CD4-positive, alpha-beta T cell treated with Interleukin-15 for 1 hour (primary cell): ENCODE results near the gene PDE11A.
"Not testable (repeated sequence)": the region's sequence is repeated elsewhere in the genome, so short reads cannot be mapped to it uniquely, and the experiment has no call there.

Source experiments
- DNase-seq: peaks from one replicate; pipeline ENCODE4 v3.0.0-alpha.2; 2020

Gene PDE11A

GRCh38 chr2:178072383-178073301 lies at the start of gene PDE11A:
Gene PDE11A, minus strand, starts transcription at chr2:178072777. Its CDS starts 340 bp downstream, at chr2:178072437.
- no peak for DNase-seq

- no peak for DNase-seq
Measured at GRCh38 chr2:178119179-178119922, 46.8 kb upstream of the PDE11A start.

GRCh38 chr2:178117725-178118124 lies 45.1 kb upstream of the PDE11A start:
- DNase-seq: no peak

- no peak for DNase-seq
Measured at GRCh38 chr2:178115271-178115670, 42.7 kb upstream of the PDE11A start.

GRCh38 chr2:178114462-178114861 lies 41.9 kb upstream of the PDE11A start:
- DNase-seq: no peak

- peak; percentile 86 for DNase-seq
Measured at GRCh38 chr2:178112202-178113152, 39.9 kb upstream of the PDE11A start, which contains the start of gene RBM45. Gene RBM45, plus strand, starts transcription at chr2:178112437. Its CDS starts 110 bp downstream, at chr2:178112547.

- no peak for DNase-seq
Measured at GRCh38 chr2:178111743-178112142, 39.2 kb upstream of the PDE11A start.

GRCh38 chr2:178110681-178111080 lies 38.1 kb upstream of the PDE11A start:
- no peak for DNase-seq

- DNase-seq: no peak
Measured at GRCh38 chr2:178109813-178110212, 37.2 kb upstream of the PDE11A start.

GRCh38 chr2:178108176-178108575 lies 35.6 kb upstream of the PDE11A start:
- DNase-seq: no peak

- no peak for DNase-seq
Measured at GRCh38 chr2:178106053-178106452, 33.5 kb upstream of the PDE11A start.

- DNase-seq: no peak
Measured at GRCh38 chr2:178105566-178105965, 33.0 kb upstream of the PDE11A start.

- no peak for DNase-seq
Measured at GRCh38 chr2:178101321-178102079, 28.9 kb upstream of the PDE11A start.

GRCh38 chr2:178093471-178093870 lies 20.9 kb upstream of the PDE11A start:
- no peak for DNase-seq

GRCh38 chr2:178088774-178089270 lies 16.2 kb upstream of the PDE11A start:
- no peak for DNase-seq

- DNase-seq: no peak
Measured at GRCh38 chr2:178084273-178084672, 11.7 kb upstream of the PDE11A start.

GRCh38 chr2:178082408-178083045 lies 9.9 kb upstream of the PDE11A start:
- no peak for DNase-seq

GRCh38 chr2:178079279-178079678 lies 6.7 kb upstream of the PDE11A start:
- not testable (repeated sequence) for DNase-seq

GRCh38 chr2:178076130-178076529 lies 3.6 kb upstream of the PDE11A start:
- DNase-seq: no peak

- no peak for DNase-seq
Measured at GRCh38 chr2:178075006-178075326, 2.4 kb upstream of the PDE11A start.
